NCI-H82 treated with DMSO at 0.1 percent for 48 hours (cell line): ENCODE data around the gene TMEM86B.
"Not testable (repeated sequence)": the region's sequence is repeated elsewhere in the genome, so short reads cannot be mapped to it uniquely, and the experiment has no call there.

Source experiments
- DNase-seq: peaks from one replicate; lab custom pipeline; 2025; ENCODE audit not compliant: unreplicated experiment; lab: John Stamatoyannopoulos, UW

Gene TMEM86B

DNA sequence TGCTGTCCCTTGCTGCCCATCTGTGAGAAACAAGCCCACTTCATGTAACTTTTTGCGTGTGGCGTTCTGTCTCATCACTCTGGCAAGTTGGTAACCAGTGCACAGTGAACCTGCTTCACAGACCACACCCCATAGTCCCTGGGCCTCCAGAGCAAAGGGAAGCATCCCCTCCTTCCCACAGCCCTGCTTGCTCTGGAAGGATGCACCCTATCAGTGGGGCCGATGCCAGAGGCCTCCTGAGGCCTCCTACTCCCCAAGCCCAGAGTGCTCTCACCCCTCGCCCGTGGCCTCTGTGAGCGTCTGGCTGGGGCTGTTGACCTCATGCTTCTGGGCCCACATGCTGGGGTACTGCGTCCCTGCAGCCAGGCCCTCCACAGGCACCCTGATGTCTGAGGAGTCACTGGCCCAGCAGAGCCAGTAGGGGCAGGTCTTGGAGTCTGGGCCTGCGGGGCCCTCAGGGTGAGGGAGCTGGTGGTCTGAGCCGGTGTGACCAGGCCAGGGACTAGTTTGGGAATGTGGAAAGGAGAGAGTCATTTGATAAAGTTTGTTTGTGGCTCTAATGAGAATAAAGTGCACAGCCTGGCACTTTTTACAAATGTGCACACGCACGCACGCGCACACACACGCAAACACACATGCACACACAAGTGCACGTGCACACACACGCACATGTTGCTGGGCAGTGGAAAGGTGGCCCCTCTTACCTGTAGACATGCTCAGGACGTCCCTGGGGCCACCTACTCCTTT, 5.1 kb downstream of the TMEM86B start:
- DNase-seq: no peak

DNA sequence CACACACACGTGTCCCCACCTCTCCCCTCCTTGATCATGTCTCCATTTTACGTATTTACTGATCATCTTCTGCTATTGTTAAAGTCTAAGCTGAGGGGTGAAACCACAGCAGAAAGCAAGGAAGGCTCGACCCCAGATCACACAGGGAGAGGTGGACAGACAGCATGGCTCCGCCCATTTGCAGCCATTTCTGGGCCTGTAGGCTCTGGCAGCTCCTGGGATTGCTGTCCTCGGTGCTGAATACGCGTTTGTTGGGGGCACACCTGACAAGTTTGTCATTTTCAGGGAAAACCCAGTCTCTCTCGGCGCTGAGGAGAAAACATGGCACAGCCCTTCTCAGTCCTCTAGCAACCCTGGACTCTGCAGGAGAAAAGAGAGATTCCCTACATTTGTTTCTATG, 8.0 kb downstream of the TMEM86B start:
- DNase-seq: no peak

DNA sequence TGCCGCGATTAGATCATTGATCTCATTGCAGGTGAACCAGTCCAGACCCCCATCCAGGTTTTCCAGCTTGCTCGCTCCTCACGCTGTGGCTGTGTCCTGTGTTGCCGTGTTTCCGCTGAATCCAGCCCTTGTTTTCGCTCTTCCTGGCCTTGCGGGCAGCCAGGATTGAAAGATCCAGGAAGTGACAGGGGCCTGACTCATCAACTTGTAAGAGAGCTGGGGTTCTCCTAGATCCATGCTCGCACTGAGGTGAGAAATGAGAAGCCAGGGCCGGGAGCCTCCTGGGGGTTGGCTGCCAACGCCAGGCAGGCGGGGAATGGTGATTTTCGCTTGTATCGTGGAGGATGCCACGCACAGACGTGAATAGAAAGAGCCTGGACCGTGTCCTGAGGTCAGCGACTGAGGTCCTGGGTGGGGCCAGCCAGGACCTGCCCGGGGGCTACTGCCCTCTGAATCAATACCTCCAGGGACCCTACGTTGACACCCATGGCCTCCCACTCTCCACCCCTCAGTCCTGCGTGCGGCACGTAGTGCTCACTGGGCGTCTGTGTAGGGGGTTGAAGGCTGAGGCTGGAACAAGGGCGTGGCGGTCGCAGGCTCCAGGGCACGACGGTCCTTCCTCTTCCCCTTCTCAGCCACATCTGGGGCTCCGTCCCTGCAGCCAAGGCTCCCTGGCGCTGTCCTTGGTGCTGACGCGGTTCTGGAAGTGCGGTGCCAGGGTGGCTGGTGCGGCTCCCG, 11.9 kb downstream of the TMEM86B start:
- DNase-seq: peak; percentile 97

DNA sequence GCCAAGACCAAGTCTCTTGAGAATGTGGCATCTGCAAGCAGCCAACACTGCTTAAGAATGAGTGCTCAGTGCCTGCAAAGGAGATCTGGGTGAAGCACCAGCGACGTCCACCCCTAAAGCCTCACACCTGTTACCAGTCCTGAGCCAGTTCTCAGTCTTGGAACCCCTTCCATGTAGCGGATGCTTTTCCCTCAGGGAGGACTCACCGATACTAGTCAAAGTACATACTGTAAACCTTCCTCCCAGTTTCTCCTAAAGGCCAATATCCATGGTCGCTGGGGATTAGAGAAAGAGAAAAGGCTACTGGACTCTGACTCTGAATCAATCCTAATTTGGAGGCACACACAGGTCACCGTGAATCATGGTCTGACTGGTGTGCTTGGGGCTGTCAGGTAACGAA, 15.0 kb downstream of the TMEM86B start:
- DNase-seq: no peak

DNA sequence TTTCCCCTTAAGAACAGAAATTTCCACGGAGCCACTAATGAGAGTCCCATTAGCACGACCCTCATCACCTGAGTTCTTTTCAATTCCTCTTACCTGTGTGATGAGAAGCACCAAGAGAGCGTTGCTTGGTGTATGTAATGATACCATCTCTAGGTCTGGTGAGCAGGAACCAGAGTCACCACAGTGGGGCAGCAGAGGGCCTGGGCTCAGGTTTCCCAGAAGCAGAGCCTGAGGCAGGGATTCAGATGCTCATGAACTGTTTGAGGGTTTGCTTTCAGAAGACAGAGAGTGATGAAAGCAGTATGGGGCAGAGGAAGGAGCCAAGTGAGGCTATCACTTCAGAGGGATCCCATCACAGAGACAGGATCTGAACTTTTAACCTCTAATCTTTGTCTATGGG, 16.1 kb downstream of the TMEM86B start:
- no peak for DNase-seq

DNA sequence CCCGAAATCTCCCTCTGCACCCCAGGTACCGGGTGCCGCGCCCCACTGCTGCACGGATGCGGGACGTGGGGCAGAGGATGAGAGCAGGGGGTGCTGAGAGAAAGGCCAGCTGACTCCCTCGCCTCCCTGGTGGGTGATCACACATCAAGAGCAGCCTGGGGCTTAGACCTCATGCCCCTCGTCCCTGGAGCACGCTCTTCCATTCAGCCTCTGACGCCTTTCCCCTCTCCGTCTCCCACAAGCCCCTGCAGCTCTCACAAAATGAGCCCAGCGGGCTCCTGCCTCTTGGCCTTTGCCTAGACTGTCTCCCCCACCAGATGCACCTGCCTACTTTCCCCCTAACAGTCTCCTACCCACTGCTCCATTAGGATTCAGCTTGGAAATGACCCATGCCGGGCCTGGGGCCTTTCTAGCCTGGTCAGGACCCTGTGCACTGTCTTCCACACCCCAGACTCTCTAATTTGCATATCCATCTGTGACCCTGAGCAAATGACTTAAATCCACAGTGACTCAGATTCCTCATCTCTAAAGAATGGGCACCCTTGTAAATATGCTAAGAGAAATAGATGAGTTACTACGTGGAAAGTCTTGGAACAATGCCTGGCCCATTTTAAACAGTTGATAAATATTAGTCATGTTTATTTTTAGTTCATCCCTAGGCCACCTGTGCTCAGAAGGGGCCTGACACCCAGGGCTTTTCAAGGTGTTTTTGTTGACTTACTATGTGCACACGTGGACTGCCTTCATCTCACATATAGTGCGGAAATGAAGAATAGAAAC, 18.7 kb downstream of the TMEM86B start:
- no peak for DNase-seq

DNA sequence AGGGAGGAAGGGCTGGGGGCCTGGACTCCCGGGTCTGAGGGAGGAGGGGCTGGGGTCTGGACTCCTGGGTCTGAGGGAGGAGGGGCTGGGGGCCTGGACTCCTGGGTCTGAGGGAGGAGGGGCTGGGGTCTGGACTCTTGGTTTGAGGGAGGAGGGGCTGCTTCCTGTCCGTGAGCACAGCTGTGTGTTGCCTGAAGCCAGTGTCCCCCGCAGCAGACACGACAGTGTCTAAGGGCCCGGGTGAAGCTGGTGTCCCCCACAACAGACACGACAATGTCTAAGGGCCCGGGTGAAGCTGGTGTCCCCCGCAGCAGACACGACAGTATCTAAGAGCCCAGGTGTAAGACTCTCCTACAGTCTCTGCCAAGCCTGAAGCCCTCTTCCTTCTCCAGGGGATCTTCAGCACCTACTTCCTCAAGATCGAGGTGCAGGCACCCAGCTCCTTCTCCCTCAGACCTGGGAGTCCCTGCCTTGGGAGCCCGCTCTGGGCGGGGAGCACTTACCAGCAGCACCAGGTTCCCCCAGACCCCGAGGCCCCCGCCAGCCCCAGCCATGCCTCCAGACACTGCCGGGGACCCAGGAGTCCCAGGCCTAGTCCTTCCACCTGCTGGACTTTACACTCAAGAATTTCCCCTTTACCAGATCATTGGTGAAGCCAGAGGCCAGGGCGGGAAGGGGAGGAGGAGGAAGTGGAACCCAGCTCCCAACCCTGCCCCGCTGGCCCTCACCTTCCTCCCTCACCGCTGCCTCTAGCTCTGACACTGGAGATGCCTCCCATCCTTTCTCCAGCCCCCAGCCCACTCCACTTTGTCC, 19.5 kb downstream of the TMEM86B start, which contains the start of gene PTPRH:
PTPRH (minus strand) TSS at position 622 of the 813 bp plus-strand sequence; CDS start at position 554, 68 bp downstream.
- no peak for DNase-seq

DNA sequence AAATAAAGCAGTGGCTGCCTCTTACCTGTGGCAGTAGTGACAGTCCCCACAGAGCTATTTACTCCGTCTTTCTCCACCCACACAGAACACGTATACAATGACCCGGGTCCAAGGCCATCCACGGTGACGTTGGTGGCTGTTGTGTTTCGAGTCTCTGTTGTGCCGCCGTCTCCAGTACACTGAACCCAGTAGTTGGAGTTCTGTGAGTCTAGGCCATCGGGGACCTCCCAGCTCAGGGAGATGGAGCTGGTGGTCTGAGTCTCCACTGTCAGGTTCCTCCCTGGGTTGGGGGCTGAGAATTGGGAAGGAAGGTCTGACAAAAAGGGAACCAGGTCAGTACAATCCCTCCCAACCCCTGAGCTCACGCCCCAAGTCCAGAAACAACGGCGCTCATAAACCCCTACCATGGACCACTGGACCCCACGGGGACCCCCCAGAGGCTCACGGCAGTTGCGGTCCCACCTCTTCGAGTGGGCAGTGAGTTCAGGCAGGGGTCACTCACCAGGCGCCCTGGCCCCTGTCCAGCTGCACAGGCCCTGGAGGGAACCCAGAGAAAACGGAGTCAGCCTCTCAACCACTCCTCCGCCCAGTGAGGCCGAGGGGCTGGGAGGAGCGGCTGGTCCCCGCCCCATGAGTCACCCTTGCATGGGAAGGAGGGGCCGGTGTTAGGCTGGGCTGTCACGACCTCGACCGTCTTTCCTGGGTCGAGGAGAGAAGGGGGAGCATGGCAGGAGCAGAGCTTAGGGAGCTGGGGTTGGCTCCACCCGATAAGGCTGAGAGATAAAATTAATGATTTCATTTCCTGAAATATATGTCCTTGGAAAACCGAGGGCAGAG, 21.7 kb downstream of the TMEM86B start:
- DNase-seq: no peak

DNA sequence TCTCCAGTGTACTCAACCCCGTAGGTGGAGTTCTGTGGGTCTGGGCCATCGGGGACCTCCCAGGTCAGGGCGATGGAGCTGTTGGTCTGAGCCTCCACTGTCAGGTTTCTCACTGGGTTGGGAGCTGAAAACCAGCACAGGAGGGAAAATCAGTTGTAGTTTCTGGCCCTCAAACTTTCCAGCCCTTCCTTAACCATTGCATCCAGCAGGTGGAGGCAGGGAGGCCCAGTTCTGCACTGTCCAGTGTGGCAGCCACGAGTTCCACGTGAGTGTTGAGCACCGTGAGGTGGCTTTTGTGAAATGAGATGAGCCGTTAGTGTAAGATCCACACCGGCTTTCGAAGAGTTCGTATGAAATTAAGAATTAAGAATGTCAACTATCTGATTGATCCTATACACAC, 26.4 kb downstream of the TMEM86B start:
- DNase-seq: not testable (repeated sequence)

DNA sequence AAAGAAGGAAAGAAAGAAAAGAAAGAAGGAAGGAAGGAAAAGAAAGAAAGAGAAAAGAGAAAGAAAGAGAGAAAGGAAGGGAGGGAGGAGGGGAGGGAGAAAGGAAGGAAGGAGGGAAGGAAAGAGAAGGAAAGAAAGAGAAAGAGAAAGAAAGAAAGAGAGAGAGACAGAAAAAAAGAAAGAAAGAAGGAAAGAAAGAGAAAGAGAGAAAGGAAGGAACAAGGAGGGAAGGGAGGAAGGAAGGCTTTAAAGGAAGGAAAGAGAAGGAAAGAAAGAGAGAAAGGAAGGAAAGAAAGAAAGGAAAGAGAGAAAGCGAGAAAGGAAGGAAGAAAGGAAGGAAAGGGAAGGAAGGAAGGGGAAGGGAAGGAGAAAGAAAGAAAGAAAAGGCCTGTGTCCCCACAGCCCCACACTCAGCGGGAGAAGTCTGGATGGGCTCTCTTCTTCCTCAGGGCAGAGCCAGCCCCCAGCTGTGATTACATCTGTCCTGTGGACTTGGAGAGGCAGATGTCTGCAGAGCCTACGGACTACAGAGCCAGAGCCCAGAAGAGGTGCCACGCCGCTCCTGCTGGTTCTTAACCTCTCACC, 28.9 kb downstream of the TMEM86B start:
- no peak for DNase-seq

DNA sequence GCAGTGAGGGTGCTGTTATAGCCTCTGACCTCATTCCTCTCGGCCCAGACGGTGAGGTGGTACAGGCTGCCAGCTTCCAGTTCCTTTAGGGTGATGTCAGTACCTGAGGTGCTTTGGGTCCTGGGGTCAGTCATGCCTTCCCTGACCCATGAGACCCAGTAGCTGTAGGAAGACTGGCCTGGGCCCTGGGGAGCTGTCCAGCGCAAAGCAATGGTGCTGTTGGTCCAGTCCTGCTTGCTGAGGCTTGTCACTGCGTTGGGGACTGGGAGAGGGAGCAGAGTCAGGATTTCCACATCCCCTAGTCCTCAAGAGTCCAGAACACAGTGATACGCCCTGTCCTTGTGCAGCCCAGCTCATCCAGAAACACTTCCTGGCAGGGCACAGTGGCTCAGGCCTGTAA, 29.9 kb downstream of the TMEM86B start:
- no peak for DNase-seq

DNA sequence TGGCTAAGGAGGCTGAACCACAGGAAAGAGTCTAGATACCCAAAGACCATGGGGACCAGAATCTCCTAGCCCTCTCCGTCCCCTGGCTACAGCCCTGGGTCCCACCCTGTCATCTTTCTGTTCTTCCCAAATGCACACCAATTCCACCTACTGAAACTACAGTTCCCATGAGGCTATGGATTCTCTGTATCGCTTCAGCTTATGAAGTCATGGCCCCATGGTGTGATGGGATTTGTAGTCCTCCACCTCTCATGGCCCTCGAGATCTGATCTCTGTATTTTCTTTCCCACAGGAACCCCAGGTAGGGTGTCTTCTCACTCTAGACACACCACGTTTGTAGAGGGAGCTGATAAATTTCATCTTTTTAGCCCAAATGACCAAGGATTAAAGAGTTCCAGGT, 31.0 kb downstream of the TMEM86B start:
- peak; percentile 19 for DNase-seq

DNA sequence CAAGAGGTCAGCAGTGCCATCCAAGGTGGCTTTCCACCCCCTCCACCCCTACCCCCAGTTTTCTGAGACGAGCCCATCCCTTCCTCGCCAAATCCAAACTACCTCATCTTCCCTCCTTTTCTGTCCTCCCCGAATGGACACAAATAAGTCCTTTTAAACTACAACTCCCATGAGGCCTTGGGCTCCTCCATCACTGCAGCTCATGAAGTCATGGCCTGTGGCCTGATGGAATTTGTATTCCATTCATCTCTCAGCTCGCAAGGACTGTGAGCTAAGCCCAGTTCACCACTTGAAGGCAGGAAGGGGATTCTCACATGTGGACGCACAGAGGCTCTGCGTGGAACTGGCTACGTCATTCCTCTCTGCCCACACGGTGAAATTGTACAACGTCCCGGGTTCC, 31.8 kb downstream of the TMEM86B start:
- no peak for DNase-seq

DNA sequence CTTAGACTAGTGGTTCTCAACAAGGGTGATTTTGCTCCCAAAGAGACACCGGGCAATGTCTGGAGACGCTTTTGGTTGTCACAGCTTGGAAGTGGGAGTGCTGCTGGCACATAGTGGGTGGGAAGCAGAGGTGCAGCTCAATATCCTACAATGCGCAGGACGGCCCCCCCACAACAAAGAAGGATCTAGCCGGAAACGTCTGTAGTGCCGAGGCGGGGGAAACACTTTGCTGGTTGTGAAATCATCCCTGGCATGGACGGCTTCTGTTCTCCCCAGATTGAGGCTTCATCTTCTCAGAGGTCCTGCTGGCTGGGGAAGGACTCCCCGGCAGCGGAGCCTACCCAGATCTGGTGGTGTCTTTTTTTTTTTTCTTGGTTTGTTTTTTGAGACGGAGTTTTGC, 35.1 kb downstream of the TMEM86B start:
- no peak for DNase-seq

DNA sequence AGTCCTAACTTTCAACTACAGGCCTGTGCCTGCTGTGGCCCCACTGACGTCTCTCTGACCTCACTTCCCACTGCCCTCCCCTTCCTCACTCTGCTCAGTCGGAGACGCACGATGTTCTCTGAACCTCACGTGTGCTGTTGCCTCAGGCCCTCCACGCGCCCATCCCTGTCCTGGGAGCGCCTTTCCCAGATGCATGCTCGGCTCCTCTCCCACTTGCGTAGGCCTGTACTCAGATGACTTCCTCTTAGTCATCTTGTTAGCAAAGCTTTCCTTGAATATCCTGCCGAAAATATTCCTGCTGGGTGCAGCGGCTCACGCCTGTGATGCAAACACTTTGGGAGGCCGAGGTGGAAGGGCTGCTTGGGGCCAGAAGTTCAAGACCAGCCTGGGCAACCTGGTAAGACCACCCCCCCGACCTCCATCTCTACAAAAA, 39.1 kb downstream of the TMEM86B start:
- no peak for DNase-seq

DNA sequence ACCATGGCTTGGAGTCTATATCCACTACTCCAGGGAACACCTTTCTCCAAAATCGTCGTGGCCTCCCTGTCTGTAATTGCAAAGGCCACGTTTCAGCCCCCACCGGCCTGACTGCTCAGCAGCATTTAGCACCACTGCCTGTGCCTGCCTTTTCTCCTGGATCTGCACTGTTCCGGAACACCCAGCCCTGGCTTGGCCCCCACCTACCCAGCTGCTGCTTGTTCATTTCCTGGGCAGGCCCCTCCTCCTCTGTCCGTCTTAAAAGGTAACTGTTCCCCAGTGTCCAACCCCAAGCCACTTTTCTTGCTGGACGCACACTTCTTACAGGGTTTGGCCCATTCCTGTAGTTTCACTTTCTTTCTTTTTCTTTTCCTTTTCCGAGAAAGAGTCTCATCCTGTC, 39.9 kb downstream of the TMEM86B start:
- no peak for DNase-seq

DNA sequence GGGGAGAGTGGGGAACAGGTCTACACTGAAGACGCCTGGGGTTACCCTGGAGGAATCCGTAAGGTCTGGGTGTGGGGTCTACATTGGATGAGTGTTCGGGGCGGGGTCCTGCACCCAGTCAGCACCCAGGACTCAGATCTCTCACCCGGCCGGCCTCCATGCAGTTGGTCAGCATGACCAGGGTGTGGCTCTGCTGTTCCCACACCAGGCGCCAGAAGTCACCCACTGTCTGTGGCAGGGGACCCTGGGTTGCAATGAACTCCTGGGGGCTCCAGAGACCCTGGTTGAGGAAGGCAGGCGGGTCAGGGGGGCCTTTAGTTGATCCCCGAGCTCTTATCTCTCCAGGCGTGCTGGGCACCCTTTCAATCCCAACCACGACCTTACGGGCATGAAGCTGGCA, 42.5 kb downstream of the TMEM86B start:
- no peak for DNase-seq

DNA sequence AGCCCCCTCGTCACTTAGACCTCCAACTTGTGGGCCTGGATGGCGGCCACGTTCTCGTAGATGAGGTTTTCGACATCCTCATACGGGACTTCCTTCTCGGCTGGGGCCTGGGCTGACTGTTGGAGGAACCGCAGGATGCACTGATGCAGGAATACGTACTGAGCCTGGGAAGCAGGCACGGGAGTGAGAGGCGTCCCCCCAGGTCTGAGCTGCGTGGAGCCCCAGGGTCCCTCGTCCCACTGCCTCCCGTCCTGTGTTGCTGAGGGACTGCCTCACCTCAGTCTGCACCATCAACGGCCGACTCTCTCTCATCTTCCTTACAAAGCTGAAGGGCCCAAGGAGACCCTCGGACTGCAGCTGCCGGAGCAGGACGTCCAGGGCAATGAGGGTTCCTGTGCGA, 46.8 kb downstream of the TMEM86B start:
- no peak for DNase-seq

DNA sequence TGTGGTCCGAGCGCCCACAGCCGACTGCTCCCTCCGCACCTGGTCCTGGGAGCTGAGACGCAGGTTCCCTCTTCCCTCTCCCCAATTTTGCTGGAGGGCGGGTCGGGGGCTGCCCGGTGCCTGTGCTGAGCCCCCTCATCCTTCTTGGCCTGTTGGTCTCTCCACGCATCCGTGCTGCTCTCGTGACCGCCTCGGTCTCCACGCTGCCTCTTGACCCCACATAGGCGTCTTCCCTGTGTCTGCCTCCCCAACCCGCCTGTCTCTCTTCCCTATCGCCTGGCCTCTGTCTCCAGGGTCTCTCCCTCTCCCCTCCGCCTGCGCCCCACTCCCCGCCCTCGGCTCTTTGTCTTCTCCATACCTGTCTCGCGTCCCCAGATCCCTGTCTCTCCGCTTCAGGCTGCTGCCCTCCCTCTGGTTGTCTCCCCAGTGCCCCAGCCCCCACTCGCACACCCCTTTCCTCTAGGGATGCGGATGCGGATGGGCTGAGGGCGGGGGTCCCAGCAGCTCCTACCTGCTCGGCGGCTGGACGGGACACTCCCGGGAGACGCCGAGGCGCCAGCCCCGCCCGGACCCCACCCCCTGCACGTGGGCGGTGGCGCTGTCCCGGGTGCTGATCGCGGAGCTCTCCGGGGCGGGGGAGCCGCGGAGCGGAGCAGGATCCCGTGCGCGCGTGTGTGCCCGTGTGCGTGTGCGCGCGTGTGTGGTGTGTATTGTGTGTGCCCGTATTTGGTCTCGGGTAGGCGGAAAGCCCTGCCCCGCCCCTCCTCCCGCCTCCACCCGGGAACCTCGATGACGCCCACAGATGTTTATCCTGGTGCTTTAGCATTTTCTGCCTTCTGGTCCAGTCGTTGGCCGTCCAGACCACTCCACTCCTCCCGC, 48.7 kb downstream of the TMEM86B start, which contains the start of gene SYT5:
SYT5 (minus strand) TSS at position 684 of the 879 bp plus-strand sequence. CDS start 1,248 bp downstream, outside the sequence.
- DNase-seq: no peak
